CD4-positive, alpha-beta T cell treated with Interferon gamma for 1 hour (primary cell): Measurements from ENCODE around the gene FAM169A.
A peak's percentile ranks its signal among the peaks of the same experiment; 100 is the strongest.
"Not testable (repeated sequence)": the region's sequence is repeated elsewhere in the genome, so short reads cannot be mapped to it uniquely, and the experiment has no call there.

ENCODE experiments used
- DNase-seq: peaks from one replicate; pipeline ENCODE4 v3.0.0-alpha.2; 2020

The FAM169A gene

GRCh38 chr5:74865804-74866595 is at the start of gene FAM169A:
FAM169A (minus strand) TSS chr5:74866387; CDS start chr5:74841676, 24,711 bp downstream.
- DNase-seq, result peak; percentile 45

DNA sequence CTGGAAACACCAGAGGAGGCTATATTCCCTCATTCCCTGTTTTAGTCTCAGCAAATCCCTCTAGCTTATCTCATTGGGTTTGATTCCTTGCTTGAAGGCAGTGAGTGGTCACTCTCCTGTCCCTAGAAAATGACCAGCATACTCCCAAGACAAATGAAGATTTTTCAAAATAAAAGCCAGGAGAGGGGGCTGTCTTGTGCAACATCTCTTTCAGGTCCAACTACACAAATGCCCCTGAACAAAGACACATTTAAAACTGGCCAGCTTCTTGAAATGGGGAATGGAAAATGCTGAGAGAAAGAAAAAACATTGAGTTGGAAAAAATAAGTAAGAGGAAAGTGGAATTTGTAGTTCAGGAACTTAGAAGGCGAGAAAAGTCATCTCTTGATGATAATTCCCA is 49.3 kb upstream of the FAM169A start:
- no peak for DNase-seq

DNA sequence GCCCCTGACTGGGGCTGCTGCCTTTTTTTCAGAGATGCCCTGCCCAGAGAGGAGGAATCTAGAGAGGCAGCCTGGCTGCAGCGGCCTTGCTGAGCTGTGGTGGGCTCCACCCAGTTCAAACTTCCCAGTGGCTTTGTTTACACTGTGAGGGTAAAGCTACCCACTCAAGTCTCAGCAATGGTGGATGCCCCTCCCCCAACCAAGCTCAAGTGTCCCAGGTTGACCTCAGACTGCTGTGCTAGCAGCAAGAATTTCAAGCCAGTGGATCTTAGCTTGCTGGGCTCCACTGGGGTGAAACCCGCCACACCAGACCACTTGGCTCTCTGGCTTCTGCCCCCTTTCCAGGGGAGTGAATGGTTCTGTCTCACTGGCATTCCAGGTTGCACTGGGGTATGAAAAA is 45.2 kb upstream of the FAM169A start:
- DNase-seq, result not testable (repeated sequence)

GRCh38 chr5:74909888-74910287 is 43.7 kb upstream of the FAM169A start:
- not testable (repeated sequence) for DNase-seq

- not testable (repeated sequence) for DNase-seq
Measured at GRCh38 chr5:74908237-74908636, 42.0 kb upstream of the FAM169A start.

- not testable (repeated sequence) for DNase-seq
Measured at GRCh38 chr5:74904713-74905112, 38.5 kb upstream of the FAM169A start.

- no peak for DNase-seq
Measured at GRCh38 chr5:74903165-74903787, 37.1 kb upstream of the FAM169A start.

DNA sequence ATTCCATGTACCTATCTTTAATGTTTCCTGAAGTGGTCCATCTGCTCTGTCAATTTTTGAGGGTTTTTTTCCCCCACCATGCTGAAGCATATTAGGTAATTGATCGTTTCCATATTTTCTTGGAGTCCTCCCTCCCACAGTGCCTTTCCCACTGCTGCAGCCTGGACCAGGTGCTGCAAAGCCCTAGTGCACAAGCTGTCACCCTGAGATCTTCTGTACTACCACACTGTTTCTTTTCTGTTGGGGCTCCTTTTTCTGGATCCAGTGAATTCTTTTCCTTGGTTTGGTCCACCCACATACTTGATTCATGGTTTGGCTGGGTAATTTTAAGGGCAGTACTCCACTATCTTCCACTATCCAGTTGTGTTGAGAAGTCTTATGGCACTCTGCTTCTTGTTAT is 30.9 kb upstream of the FAM169A start:
- no peak for DNase-seq

DNA sequence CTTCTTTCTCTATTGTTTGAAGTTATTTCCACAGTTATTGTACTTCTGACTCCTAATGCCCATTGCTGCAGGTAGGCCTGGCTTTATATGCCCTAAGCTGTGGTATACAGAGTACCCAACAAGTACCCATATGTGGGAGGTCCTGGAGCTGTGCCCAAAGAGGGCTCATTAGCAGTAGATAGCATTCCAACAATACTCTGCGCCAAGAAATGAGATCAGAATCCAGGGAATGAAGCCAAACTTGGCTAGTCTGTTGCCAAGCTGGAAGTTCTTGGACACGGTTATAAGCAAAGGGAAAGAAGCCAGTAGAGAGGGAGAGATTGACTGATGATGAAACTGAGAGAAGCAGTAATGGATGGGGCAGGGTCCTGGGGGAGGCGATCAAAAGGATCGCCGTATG is 29.7 kb upstream of the FAM169A start:
- DNase-seq, result no peak

GRCh38 chr5:74894351-74894750 is 28.2 kb upstream of the FAM169A start:
- DNase-seq, result no peak

DNA sequence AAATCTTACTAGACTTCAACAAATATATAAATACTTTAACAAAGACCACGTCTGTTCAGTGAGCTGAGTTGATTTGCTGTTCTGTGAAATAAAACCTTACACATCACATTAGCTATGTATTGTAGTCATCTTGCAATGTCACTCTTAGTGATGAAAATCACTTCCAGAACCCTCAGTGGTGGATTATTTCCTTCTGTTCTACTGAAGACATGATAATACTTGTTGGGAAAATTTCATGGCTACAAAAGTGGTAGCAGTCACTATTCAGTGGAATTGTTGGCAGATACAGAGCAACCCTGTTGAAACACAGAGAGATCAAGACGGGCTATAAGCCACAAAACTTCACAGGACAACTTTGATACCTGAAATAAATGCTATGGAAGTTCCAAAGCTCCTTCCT is 26.7 kb upstream of the FAM169A start:
- DNase-seq, result no peak

- DNase-seq, result no peak
Measured at GRCh38 chr5:74889523-74890105, 23.4 kb upstream of the FAM169A start.

GRCh38 chr5:74888117-74888516 is 21.9 kb upstream of the FAM169A start:
- no peak for DNase-seq

DNA sequence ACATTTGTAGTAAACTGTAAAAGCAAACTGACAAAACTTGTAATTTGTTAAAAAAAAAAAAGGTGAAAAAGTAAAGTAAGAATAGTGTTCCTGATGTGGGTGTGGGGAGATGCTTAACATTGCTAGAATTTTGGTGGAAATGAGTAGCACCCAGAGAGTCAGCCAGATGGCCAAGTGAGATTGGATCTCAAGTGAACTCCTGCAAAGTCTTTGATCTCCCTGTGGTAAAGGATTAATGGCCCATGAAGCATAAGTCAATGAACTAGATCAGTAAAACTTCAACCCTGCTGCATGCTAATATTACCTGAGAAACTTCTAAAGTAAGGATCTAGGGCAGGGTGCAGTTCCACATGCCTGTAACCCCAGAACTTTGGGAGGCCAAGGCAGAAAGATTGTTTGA is 19.0 kb upstream of the FAM169A start:
- no peak for DNase-seq

- DNase-seq, result not testable (repeated sequence)
Measured at GRCh38 chr5:74882379-74883134, 16.4 kb upstream of the FAM169A start.

DNA sequence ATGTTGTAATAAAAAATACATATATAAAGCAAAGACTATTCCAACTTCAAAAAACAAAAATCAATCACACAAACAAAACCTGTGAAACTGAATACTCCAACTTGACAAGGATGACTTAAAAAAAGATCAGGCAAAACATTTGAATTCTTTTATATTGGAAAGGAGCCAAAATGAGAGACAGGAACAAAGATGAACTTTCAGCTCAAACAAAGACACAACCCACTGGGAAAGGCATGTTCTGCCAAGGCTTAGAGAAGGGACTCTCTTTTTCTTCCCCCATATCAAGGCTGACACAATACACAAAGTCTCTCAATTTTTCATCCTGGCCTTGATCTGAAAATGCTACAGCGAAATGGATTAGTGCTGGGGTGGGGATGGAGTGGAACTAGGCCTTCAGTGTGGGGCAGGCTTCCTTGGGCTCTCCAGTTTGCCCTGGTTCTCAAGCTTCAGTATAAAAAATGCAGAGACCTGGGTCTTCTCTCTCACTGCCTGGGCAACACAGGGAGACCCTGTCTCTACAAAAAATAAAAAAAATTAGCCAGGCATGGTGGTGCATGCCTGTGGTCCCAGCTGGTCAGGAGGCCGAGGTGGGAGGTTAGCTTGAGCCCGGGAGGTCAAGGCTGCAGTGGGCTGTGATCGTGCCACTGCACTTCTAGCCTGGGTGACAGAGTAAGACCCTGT is 11.6 kb upstream of the FAM169A start:
- no peak for DNase-seq

DNA sequence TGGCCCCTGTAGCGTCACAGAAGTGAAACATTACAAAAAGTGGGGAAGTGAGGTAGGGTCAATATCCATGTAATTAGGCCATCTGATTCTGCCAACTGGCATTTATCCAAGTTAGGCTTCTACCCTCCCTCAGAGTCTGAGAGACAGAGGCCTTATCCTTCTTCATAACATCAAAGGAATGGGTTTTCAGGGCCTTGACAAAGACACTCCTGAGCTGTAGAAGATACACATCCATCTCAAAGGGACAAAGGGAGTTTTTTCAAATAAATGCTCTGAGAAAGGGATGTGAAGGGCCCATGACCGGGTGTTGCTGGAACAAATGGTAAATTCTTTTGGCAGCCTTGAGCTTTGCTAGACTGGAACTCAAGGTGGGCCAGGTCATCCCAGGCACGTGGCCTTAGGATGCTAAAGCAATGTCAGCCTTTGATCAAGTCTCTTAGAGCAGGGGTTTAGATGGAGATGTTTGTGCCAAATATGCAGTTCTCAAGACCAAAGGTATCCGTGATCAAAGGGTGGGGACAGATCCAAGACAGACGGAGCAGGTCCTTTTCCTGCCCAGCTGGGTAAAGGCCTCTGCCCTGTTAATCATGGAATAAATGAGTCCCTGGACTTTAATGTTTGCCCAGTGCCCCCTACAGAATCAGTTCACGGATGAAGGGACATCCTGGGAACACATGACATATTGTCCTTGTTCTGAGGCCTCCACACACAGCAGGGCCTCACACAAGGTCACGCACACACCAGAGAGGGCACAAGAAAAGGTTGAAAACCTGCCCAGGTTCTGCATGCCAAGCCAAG is 10.0 kb upstream of the FAM169A start:
- no peak for DNase-seq

DNA sequence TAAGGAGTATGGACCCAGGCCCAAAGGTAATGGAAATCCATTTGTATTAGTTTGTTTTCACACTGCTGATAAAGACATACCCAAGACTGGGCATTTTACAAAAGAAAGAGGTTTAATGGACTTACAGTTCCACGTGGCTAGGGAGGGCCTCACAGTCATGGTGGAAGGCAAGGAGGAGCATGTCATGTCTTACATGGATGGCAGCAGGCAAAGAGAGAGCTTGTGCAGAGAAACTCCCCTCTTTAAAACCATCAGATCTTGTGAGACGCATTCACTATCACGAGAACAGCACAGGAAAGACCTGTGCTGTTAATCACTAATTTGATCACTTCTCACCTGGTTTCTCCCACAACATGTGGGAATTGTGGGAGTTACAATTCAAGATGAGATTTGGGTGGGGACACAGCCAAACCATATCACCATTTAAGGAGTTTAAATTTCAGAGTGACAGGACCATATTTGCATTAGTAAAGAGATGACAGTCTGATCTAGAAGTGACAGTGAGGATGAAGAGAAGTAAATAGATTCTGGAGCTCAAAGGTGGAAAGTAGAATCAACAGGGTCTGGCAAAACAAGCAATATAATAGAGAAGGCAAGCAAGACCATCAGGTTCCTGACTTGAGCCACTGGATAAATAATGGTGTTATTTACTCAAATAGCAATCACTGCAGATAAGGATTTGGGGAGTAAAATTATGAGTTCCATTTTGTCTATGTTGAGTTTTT is 7.5 kb upstream of the FAM169A start:
- no peak for DNase-seq

DNA sequence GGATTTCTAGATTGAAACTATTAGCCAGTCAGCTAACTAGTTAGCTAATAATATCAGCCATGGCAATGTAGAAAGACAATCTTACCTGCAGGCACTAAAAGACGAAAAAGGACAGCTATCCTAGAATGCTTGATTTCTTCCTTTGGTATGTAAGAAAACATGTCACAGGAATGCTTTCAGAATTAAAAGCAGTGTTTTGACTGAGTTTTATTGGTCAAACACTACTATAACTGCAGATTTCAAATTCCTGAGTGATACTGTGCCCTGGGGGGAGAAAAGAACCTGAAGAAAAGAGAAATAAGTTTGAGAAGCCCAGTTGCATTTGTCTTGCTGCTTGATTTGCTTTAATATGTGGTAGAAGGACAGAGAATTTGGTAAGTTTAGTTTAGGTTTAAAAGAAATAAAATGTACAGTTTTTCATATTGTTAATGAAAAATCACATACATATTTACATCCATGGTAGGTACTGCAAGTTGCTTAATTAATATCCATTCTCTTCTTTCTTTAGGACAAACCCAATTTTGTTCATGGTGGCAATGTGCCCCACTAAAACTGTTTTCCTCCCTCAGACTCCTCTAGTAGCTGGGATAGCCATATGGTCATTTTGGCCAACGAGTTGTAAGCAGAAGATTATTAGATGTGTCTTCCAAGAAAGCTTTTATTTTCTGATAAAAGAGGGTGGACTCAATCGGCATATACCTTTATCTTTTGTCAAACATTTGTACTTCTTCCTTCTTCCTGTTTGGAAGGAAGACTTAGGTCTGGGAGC is 4.3 kb upstream of the FAM169A start:
- DNase-seq, result no peak

- not testable (repeated sequence) for DNase-seq
Measured at GRCh38 chr5:74869414-74869813, 3.2 kb upstream of the FAM169A start.
